ENCODE data around the gene DLG2.

The DLG2 gene

DNA sequence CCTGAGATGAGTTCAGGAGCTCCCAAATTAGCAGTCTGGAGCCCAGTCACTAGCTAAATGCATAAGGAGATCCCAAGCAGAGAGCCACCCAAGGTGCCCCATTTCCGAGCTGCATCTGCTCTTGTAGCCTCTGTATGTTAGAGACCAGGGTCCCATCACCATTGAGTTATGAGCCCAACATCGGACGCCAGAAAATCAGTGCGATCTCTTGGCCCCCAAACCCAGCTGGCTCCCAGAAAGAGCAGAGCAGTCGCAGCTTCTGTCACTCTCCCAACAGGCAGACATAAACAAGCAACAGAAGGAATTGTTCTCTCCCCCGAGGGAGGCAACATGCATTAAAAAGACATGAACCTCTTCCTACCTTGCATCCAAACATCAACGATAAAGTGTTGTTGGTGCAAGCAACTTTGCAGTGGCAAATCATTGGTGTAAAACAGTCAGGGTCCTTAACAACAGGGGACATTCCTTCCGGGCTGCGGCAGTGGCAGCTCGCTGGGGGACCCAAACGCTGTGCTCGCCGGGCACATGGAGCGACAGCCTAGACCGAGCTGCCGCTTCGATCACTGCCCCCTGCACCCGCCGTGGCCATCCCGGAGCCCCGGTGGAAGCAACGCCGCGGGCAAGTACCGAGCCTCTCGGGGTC, 907.1 kb downstream of the DLG2 start:
- Histone ChIP-seq H2AFZ (ENCODE audit: low read length) (no peak overlapping the region), H3K79me2 (ENCODE audit: insufficient read depth, low read length) (no peaks in the 10 kb centered on the region), H3K27ac (ENCODE audit: low read depth, low read length, poor library complexity, severe bottlenecking) (peak overlapping the region; percentile 88), H3F3A (ENCODE audit: insufficient read depth, low read length) (no peaks in the 10 kb centered on the region), H3K9ac (ENCODE audit: low read length) (peak overlapping the region; percentile 59; the same call in 1 of the 2 replicates), H3K9me3 (ENCODE audit: low read length) (no peaks in the 10 kb centered on the region), H3K4me1 (ENCODE audit: insufficient read depth, low read length, severe bottlenecking) (peaks cover 17% of the 10 kb centered on the region), H4K20me1 (ENCODE audit: insufficient read depth, low read length) (no peaks in the 10 kb centered on the region), H3K36me3 (ENCODE audit: insufficient read depth, low read length) (no peaks in the 10 kb centered on the region), H3K27me3 (ENCODE audit: insufficient read depth, low read length) (no peaks in the 10 kb centered on the region), H3K4me2 (ENCODE audit: low read length) (peak overlapping the region; percentile 66), H3K9me2 (ENCODE audit: low read depth, low read length) (no peaks in the 10 kb centered on the region), H3K4me3 (ENCODE audit: low read depth, low read length, poor library complexity, severe bottlenecking) (peak overlapping the region; percentile 61)
- TF ChIP-seq EZH2 (IDR thresholded peaks at IDR 0.05; ENCODE audit: borderline replicate concordance, low read length): no peak
- TF ChIP-seq, protein P1, sequence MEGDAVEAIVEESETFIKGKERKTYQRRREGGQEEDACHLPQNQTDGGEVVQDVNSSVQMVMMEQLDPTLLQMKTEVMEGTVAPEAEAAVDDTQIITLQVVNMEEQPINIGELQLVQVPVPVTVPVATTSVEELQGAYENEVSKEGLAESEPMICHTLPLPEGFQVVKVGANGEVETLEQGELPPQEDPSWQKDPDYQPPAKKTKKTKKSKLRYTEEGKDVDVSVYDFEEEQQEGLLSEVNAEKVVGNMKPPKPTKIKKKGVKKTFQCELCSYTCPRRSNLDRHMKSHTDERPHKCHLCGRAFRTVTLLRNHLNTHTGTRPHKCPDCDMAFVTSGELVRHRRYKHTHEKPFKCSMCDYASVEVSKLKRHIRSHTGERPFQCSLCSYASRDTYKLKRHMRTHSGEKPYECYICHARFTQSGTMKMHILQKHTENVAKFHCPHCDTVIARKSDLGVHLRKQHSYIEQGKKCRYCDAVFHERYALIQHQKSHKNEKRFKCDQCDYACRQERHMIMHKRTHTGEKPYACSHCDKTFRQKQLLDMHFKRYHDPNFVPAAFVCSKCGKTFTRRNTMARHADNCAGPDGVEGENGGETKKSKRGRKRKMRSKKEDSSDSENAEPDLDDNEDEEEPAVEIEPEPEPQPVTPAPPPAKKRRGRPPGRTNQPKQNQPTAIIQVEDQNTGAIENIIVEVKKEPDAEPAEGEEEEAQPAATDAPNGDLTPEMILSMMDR (IDR thresholded peaks at IDR 0.05; ENCODE audit: low read length): no peak

- H3K9ac ChIP-seq (ENCODE audit: low read length): no peak overlapping the region
- no peaks in the 10 kb centered on the region for H3K4me1 ChIP-seq (ENCODE audit: insufficient read depth, low read length, severe bottlenecking)
- H3K4me2 ChIP-seq (ENCODE audit: low read length): no peak overlapping the region
- no peaks in the 10 kb centered on the region for H3K79me2 ChIP-seq (ENCODE audit: insufficient read depth, low read length)
- TF ChIP-seq EZH2 (IDR thresholded peaks at IDR 0.05; ENCODE audit: borderline replicate concordance, low read length): no peak
- TF ChIP-seq, protein P1 (IDR thresholded peaks at IDR 0.05; ENCODE audit: low read length): peak; percentile 52
- no peaks in the 10 kb centered on the region for H3K36me3 ChIP-seq (ENCODE audit: insufficient read depth, low read length)
- H3F3A ChIP-seq (ENCODE audit: insufficient read depth, low read length): no peaks in the 10 kb centered on the region
- H3K27me3 ChIP-seq (ENCODE audit: insufficient read depth, low read length): no peaks in the 10 kb centered on the region
- no peak overlapping the region for H3K4me3 ChIP-seq (ENCODE audit: low read depth, low read length, poor library complexity, severe bottlenecking)
- no peaks in the 10 kb centered on the region for H4K20me1 ChIP-seq (ENCODE audit: insufficient read depth, low read length)
- H3K27ac ChIP-seq (ENCODE audit: low read depth, low read length, poor library complexity, severe bottlenecking): no peak overlapping the region
- H2AFZ ChIP-seq (ENCODE audit: low read length): no peak overlapping the region
- no peaks in the 10 kb centered on the region for H3K9me2 ChIP-seq (ENCODE audit: low read depth, low read length)
- no peaks in the 10 kb centered on the region for H3K9me3 ChIP-seq (ENCODE audit: low read length)
Observed at GRCh38 chr11:84714316-84714780, 912.8 kb downstream of the DLG2 start.

DNA sequence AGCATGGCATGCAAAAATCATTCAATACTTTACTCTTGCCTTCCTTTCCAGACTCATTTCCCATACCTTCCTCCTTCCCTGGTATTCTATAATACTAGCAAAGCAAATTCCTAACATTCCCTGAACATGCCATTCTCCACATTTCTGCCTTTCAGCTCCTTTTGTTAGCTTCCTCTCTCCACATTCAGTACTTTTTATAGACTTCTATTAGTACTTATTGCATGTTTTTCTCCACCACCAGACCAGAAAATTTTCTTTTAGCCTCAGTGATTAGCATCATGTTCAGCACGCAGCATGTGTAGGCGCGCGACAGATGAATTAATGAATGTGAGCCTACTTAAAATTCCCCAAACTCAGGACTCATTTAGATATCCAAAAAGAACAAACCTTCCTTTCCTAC, 935.3 kb downstream of the DLG2 start:
- H3K9me2 ChIP-seq (ENCODE audit: low read depth, low read length): no peaks in the 10 kb centered on the region
- no peaks in the 10 kb centered on the region for H4K20me1 ChIP-seq (ENCODE audit: insufficient read depth, low read length)
- H3K9ac ChIP-seq (ENCODE audit: low read length): no peak overlapping the region
- no peak overlapping the region for H3K4me2 ChIP-seq (ENCODE audit: low read length)
- no peak overlapping the region for H3K27ac ChIP-seq (ENCODE audit: low read depth, low read length, poor library complexity, severe bottlenecking)
- H3F3A ChIP-seq (ENCODE audit: insufficient read depth, low read length): no peaks in the 10 kb centered on the region
- TF ChIP-seq, protein P1 (IDR thresholded peaks at IDR 0.05; ENCODE audit: low read length): no peak
- no peak for TF ChIP-seq EZH2 (IDR thresholded peaks at IDR 0.05; ENCODE audit: borderline replicate concordance, low read length)
- no peaks in the 10 kb centered on the region for H3K9me3 ChIP-seq (ENCODE audit: low read length)
- no peaks in the 10 kb centered on the region for H3K4me1 ChIP-seq (ENCODE audit: insufficient read depth, low read length, severe bottlenecking)
- no peaks in the 10 kb centered on the region for H3K36me3 ChIP-seq (ENCODE audit: insufficient read depth, low read length)
- no peak overlapping the region for H3K4me3 ChIP-seq (ENCODE audit: low read depth, low read length, poor library complexity, severe bottlenecking)
- H3K27me3 ChIP-seq (ENCODE audit: insufficient read depth, low read length): no peaks in the 10 kb centered on the region
- H3K79me2 ChIP-seq (ENCODE audit: insufficient read depth, low read length): no peaks in the 10 kb centered on the region
- no peak overlapping the region for H2AFZ ChIP-seq (ENCODE audit: low read length)

All from OCI-LY1 (cell line).